ENCODE data around the gene KISS1R.
"Not testable (repeated sequence)": the region's sequence is repeated elsewhere in the genome, so short reads cannot be mapped to it uniquely, and the experiment has no call there.

KISS1R gene

DNA sequence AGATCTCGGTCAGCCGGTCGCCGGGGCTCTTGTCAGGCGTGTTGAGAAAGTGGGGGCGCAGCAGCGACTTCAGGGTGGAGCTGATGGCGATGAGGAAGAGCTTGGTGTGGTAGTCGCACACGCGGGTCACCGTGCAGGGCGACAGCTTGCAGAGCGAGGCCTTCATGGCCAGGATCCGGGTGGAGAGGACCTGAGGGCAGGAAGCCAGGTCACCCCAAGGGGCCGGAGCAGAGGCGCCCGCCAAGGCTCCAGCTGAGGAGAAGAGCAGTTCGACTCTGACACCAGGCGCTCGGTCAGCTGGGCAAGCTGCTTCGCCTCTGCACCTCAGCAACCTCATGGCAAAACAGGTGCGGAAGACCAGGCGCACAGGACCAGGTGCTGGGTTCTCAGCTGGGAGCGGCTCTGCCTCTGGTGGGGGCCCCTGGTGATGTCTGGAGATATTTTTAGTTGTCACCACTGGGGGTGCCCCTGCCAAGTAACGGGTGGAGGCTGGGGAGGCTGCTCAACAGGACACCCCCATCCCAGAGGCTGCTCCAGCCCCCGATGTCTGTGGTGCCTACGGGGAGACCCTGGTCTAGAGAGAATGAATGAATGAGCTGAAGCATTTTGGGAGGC is 41.8 kb upstream of the KISS1R start:
- Histone ChIP-seq H3K4me2 (ENCODE audit: low read length) (no peak overlapping the region), H3K36me3 (ENCODE audit: insufficient read depth, low read length) (peaks cover 17% of the 10 kb centered on the region), H3K4me1 (ENCODE audit: control insufficient read depth, insufficient read depth, low read length) (peaks cover 12% of the 10 kb centered on the region), H3K27me3 (ENCODE audit: control insufficient read depth, insufficient read depth, low read length) (no peaks in the 10 kb centered on the region), H3K4me3 (ENCODE audit: low read length) (no peak overlapping the region), H3K9ac (ENCODE audit: low read depth, low read length) (no peak overlapping the region), H3K9me3 (replicated peaks; ENCODE audit: low read length) (no peaks in the 10 kb centered on the region)

DNA sequence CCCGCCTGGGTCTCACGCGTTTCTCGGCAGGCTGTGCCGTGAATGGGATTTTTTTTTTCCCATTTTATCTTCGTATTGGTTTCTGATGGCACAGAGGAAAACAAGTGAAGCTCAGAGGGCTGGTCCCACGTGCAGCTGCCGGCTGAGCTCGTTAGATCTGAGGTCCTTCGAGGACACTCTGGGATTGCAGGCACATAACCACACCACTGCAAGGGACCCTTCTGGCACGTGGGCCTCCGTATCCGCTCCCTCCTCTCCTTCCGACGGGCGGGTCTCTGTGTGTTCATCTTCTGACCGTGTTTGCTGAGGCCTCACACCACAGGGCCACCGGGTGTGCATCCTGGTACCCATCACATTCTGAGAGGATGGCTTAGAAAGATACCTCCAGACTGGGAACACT is 41.0 kb upstream of the KISS1R start:
- Histone ChIP-seq H3K36me3 (ENCODE audit: insufficient read depth, low read length) (peaks cover 12% of the 10 kb centered on the region), H3K4me3 (ENCODE audit: low read length) (no peak overlapping the region)

GRCh38 chr19:876780-877314 is 40.3 kb upstream of the KISS1R start:
- H3K4me2 ChIP-seq (ENCODE audit: low read length) = no peak overlapping the region
- H3K36me3 ChIP-seq (ENCODE audit: insufficient read depth, low read length) = peaks cover 17% of the 10 kb centered on the region
- peaks cover 6% of the 10 kb centered on the region for H3K4me1 ChIP-seq (ENCODE audit: control insufficient read depth, insufficient read depth, low read length)
- no peak overlapping the region for H3K4me3 ChIP-seq (ENCODE audit: low read length)
- no peaks in the 10 kb centered on the region for H3K27me3 ChIP-seq (ENCODE audit: control insufficient read depth, insufficient read depth, low read length)
- H3K9me3 ChIP-seq (replicated peaks; ENCODE audit: low read length) = no peaks in the 10 kb centered on the region
- H3K9ac ChIP-seq (ENCODE audit: low read depth, low read length) = no peak overlapping the region

More for the DNA sequence above, 41.0 kb upstream of the KISS1R start:
- Histone ChIP-seq H3K9ac (ENCODE audit: low read depth, low read length) (no peak overlapping the region), H3K4me1 (ENCODE audit: control insufficient read depth, insufficient read depth, low read length) (peaks cover 12% of the 10 kb centered on the region), H3K27me3 (ENCODE audit: control insufficient read depth, insufficient read depth, low read length) (no peaks in the 10 kb centered on the region), H3K4me2 (ENCODE audit: low read length) (no peak overlapping the region), H3K9me3 (replicated peaks; ENCODE audit: low read length) (no peaks in the 10 kb centered on the region)

DNA sequence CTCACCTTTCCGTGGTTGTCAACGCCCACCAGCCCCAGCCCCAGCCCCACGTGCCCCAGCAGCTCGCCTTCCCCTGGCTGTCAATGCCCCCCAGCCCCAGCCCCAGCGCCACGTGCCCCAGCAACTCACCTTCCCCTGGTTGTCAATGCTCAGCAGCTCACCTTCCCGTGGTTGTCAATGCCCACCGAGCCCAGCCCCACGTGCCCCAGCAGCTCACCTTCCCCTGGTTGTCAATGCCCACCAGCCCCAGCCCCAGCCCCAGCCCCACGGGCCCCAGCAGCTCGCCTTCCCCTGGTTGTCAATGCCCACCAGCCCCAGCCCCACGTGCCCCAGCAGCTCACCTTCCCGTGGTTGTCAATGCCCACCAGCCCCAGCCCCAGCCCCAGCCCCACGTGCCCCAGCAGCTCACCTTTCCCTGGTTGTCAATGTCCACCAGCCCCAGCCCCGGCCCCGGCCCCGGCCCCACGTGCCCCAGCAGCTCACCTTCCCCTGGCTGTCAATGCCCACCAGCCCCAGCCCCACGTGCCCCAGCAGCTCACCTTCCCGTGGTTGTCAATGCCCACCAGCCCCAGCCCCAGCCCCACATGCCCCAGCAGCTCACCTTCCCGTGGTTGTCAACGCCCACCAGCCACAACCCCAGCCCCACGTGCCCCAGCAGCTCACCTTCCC is 39.0 kb upstream of the KISS1R start:
- H3K4me3 ChIP-seq (ENCODE audit: low read length); H3K4me2 ChIP-seq (ENCODE audit: low read length); H3K9ac ChIP-seq (ENCODE audit: low read depth, low read length); H3K4me1 ChIP-seq (ENCODE audit: control insufficient read depth, insufficient read depth, low read length); H3K27me3 ChIP-seq (ENCODE audit: control insufficient read depth, insufficient read depth, low read length); H3K9me3 ChIP-seq (replicated peaks; ENCODE audit: low read length): not testable (repeated sequence)
- H3K36me3 ChIP-seq (ENCODE audit: insufficient read depth, low read length) = peaks cover 29% of the 10 kb centered on the region

- not testable (repeated sequence) for H3K9ac ChIP-seq (ENCODE audit: low read depth, low read length); H3K4me2 ChIP-seq (ENCODE audit: low read length); H3K9me3 ChIP-seq (replicated peaks; ENCODE audit: low read length); H3K4me3 ChIP-seq (ENCODE audit: low read length); H3K4me1 ChIP-seq (ENCODE audit: control insufficient read depth, insufficient read depth, low read length); H3K27me3 ChIP-seq (ENCODE audit: control insufficient read depth, insufficient read depth, low read length)
- H3K36me3 ChIP-seq (ENCODE audit: insufficient read depth, low read length) = peaks cover 29% of the 10 kb centered on the region
Measured at GRCh38 chr19:878751-879561, 38.2 kb upstream of the KISS1R start.

DNA sequence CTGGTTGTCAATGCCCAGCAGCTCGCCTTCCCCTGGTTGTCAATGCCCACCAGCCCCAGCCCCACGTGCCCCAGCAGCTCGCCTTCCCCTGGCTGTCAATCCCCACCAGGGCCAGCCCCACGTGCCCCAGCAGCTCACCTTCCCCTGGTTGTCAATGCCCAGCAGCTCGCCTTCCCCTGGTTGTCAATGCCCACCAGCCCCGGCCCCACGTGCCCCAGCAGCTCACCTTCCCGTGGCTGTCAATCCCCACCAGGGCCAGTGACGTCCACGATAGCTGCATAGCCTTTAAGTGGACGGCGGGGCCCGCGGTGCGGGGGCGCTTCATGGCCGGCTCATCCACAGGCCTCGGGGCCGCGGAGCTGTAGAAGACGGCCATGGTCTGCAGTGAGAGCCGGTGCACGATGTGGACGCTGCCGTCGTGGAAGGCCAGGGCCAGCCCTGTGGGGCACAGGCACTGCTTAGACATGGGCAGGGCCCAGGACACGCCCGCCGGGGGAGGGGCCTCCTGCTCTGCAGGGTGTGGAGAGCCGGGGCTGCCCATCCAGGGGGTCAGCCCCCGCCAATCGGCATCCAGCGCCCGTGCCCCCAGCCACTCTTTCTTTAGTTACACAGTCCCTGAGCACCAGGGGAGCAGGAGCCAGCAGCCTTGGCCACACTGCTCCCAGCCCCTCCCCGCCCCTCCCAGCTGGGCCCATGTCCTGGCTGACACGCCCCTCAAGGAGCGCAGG is 37.3 kb upstream of the KISS1R start:
- Histone ChIP-seq H3K27me3 (ENCODE audit: control insufficient read depth, insufficient read depth, low read length) (no peaks in the 10 kb centered on the region), H3K36me3 (ENCODE audit: insufficient read depth, low read length) (peaks cover 29% of the 10 kb centered on the region), H3K9me3 (replicated peaks; ENCODE audit: low read length) (no peaks in the 10 kb centered on the region), H3K4me1 (ENCODE audit: control insufficient read depth, insufficient read depth, low read length) (no peaks in the 10 kb centered on the region), H3K4me2 (ENCODE audit: low read length) (no peak overlapping the region), H3K4me3 (ENCODE audit: low read length) (no peak overlapping the region), H3K9ac (ENCODE audit: low read depth, low read length) (no peak overlapping the region)

- Histone ChIP-seq H3K4me2 (ENCODE audit: low read length) (no peak overlapping the region), H3K9me3 (replicated peaks; ENCODE audit: low read length) (no peaks in the 10 kb centered on the region), H3K4me1 (ENCODE audit: control insufficient read depth, insufficient read depth, low read length) (no peaks in the 10 kb centered on the region), H3K27me3 (ENCODE audit: control insufficient read depth, insufficient read depth, low read length) (no peaks in the 10 kb centered on the region), H3K9ac (ENCODE audit: low read depth, low read length) (no peak overlapping the region), H3K36me3 (ENCODE audit: insufficient read depth, low read length) (peaks cover 34% of the 10 kb centered on the region), H3K4me3 (ENCODE audit: low read length) (no peak overlapping the region)
Measured at GRCh38 chr19:881385-882071, 35.6 kb upstream of the KISS1R start.

- no peaks in the 10 kb centered on the region for H3K27me3 ChIP-seq (ENCODE audit: control insufficient read depth, insufficient read depth, low read length)
- H3K36me3 ChIP-seq (ENCODE audit: insufficient read depth, low read length) = peaks cover 39% of the 10 kb centered on the region
Measured at GRCh38 chr19:882871-883497, 34.1 kb upstream of the KISS1R start.

DNA sequence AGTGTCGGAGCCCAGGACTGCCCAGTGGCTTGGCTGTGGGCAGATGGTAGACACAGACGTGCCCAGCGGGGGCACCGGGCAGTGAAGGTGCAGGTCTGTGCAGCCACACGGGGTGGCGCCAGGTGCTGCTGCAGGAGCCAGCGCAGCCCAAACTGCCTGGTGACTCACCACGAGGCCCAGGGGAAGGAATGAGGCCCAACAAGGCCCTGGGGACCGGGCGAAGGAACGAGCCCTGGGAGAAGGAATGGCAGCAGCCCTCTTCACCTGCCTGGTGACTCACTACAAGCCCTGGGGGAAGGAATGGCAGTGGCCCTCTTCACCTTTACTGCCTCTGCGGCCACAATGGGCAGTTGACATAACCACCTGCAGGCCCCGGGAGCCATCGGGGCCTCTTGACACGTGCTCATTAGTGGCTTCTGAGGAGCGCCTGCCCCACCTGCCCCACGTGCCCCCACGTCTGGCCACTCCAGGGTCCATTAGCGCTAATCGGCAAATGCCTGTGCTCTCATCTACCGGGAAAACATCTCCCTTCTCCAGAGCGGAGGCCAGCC is 33.4 kb upstream of the KISS1R start:
- H3K4me3 ChIP-seq (ENCODE audit: low read length) = no peak overlapping the region
- H3K4me1 ChIP-seq (ENCODE audit: control insufficient read depth, insufficient read depth, low read length) = no peaks in the 10 kb centered on the region
- no peaks in the 10 kb centered on the region for H3K27me3 ChIP-seq (ENCODE audit: control insufficient read depth, insufficient read depth, low read length)
- no peak overlapping the region for H3K4me2 ChIP-seq (ENCODE audit: low read length)
- peaks cover 43% of the 10 kb centered on the region for H3K36me3 ChIP-seq (ENCODE audit: insufficient read depth, low read length)
- H3K9me3 ChIP-seq (replicated peaks; ENCODE audit: low read length) = no peaks in the 10 kb centered on the region
- no peak overlapping the region for H3K9ac ChIP-seq (ENCODE audit: low read depth, low read length)

More at GRCh38 chr19:882871-883497, 34.1 kb upstream of the KISS1R start:
- Histone ChIP-seq H3K4me3 (ENCODE audit: low read length) (no peak overlapping the region), H3K9ac (ENCODE audit: low read depth, low read length) (no peak overlapping the region), H3K9me3 (replicated peaks; ENCODE audit: low read length) (no peaks in the 10 kb centered on the region), H3K4me2 (ENCODE audit: low read length) (no peak overlapping the region), H3K4me1 (ENCODE audit: control insufficient read depth, insufficient read depth, low read length) (no peaks in the 10 kb centered on the region)

GRCh38 chr19:884420-885211 is 32.5 kb upstream of the KISS1R start:
- H3K4me3 ChIP-seq (ENCODE audit: low read length) = no peak overlapping the region
- no peaks in the 10 kb centered on the region for H3K9me3 ChIP-seq (replicated peaks; ENCODE audit: low read length)
- no peaks in the 10 kb centered on the region for H3K4me1 ChIP-seq (ENCODE audit: control insufficient read depth, insufficient read depth, low read length)
- H3K27me3 ChIP-seq (ENCODE audit: control insufficient read depth, insufficient read depth, low read length) = no peaks in the 10 kb centered on the region
- no peak overlapping the region for H3K4me2 ChIP-seq (ENCODE audit: low read length)
- H3K9ac ChIP-seq (ENCODE audit: low read depth, low read length) = no peak overlapping the region
- peaks cover 52% of the 10 kb centered on the region for H3K36me3 ChIP-seq (ENCODE audit: insufficient read depth, low read length)

Measured in skeletal muscle satellite cell (primary cell).